NCI-H1930 (cell line): ENCODE results near the gene CBX1.

ENCODE experiments used
- DNase-seq, 2 experiments: peaks; one replicate each; lab custom pipeline; 2025; lab: John Stamatoyannopoulos, UW

CBX1 gene

GRCh38 chr17:48101012-48101720 lies at the start of gene CBX1:
Gene CBX1, minus strand, starts transcription at chr17:48101478. Its CDS starts 24,474 bp downstream, at chr17:48077004.
- peak; percentile 92 to 96 for DNase-seq

- DNase-seq = no peak
Observed at GRCh38 chr17:48150597-48151001, 49.3 kb upstream of the CBX1 start.

DNA sequence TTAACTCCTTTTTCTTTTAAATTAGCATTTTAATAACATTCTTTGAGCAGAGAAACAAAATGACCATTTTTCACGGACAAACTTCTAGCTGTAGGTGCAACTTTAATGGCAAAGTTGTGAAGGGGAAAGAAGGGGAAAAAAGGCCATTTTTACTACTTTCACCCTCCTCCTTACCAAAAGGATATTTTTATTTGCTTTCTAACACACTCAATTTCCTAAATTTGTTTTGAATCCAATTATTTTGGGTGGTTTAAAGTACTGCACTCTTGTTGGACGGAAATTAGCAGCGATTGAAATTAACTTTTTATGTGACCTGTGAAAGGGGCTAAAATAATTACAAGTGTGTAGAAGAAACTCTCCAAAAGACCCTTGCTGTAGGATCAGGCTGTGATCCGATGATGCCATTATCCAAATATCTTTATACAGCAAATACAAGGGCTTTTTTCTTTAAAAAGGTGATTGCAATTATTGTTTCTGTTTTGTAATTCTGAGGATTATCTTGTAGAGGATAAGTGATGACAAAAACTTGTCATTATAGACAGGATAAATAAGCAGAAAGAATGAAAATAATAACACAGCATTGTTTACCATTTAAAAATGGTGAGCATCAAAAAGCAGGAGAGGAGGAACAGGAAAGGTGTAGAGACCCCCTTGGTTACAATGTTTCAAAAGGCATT lies 48.6 kb upstream of the CBX1 start:
- DNase-seq = peak; percentile 47 to 77

DNA sequence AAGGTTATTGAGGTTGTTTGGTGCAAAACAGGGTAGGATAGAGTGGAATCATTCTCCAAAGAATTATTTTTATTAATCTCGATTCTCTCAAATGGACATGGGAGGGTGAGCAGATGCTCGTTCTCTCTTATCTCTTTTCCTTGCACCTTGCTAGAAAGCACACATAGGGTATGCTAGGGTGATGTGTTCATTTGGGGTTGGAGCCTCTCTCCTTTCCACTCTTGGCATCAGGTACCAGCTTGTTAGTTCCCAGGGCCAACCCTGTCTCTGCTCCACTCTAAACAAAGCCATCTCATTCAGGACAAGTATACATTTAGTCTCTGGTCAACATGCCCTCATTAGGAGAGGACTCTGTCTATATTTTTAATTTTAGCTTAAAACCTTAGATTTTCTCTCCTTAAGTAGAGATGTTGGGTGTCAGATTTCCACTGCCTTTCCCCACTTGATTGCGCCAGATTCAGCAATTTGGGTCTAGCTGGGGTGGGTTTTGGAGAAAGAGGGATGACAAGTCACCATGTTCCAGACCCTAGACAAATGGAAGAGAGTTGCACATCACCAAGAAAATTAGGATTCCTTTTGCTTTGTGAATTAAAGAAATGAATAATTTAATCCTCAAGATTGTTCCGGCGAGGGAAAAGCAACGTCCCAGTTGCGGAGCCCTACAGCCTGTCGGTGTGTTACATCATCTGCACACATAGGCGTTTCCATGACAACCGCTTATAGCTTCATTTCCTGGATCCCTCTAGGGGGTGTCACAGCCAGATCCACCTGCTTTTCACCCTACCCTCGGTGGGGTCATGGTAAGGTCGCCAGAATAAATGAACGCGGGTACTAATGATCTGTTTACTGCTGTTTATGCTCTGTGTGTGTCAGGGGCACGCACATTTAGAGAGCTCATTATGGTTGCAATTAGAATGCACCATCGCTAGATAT lies 47.8 kb upstream of the CBX1 start:
- DNase-seq = peak; percentile 94 to 96

DNA sequence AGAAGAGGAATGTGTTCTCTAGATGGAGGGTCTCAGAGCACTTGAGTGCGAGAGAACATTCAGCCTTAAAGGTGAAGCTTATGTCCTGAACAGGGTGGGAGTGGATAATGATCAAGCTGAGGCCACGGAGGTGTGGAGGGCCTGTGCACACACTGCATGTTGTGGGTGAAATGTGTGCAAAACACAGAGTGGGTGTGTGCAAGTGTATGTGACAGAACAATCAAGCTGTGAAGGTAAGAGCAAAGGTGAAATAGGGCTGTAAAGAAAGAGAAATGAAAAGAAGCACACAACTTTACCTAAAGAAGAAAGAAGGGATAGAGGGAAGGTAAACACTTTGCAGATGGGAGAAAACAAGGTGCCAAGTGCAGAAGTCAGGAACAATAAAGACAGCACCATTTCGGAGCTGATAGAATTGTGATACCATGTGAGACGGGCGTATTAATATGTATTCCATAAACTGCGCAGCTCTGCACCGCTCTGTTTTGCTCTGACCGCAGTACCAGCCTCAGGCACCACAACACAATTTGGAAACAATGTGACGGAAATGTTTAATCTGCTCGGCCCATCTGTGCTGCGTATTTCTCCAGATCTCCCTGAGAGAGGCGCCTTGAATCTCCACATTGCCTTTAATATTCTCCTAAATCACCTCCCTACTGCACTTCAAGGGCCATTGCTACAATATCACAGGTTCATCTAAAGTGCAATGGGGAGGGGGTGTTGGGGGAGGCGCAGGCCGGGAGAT lies 46.9 kb upstream of the CBX1 start:
- DNase-seq = no peak

GRCh38 chr17:48144976-48145798 lies 43.9 kb upstream of the CBX1 start:
- DNase-seq = no peak

DNA sequence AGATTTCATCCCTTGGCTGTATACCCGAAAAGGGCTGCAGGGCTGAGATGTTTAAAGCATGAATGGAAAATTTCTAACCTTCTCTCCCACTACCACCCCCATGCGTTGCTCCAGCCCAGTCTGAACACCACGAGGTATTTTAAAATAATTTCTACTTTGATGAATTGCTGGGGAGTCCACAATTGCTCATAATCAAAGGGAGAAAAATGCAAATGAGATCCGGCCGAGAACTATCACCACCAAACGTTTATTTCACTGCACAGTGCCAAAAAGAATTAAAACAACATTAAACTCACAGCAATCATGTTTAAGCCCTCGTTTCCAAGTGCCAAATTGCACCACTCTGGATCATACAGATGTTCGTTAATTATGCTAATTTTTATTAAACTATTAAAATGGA lies 43.0 kb upstream of the CBX1 start:
- DNase-seq = no peak

- DNase-seq = no peak
Observed at GRCh38 chr17:48143629-48144028, 42.4 kb upstream of the CBX1 start.

GRCh38 chr17:48139944-48140343 lies 38.7 kb upstream of the CBX1 start:
- DNase-seq = no peak

GRCh38 chr17:48137656-48138055 lies 36.4 kb upstream of the CBX1 start:
- DNase-seq = no peak

- no peak for DNase-seq
Observed at GRCh38 chr17:48134912-48135480, 33.7 kb upstream of the CBX1 start.

DNA sequence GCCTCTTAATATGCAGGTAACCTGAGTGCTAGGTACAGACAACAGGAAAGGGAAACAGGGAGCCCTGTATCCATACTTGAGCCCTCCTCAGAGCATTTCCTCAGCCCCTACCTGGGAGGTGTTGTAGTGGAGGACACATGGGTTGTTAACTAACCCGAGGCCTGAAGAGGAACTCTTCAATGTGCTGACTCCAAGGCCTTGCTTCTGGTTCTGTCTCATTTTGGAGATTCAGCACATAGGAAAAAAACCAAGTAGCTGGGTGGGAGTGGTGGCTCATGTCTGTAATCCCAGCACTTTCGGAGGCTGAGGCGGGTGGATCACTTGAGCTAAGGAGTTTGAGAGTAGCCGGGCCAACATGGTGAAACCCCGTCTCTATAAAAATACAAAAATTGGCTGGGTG lies 31.1 kb upstream of the CBX1 start:
- no peak for DNase-seq

- peak; percentile 57 to 63 for DNase-seq
Observed at GRCh38 chr17:48131216-48131824, 30.0 kb upstream of the CBX1 start.

DNA sequence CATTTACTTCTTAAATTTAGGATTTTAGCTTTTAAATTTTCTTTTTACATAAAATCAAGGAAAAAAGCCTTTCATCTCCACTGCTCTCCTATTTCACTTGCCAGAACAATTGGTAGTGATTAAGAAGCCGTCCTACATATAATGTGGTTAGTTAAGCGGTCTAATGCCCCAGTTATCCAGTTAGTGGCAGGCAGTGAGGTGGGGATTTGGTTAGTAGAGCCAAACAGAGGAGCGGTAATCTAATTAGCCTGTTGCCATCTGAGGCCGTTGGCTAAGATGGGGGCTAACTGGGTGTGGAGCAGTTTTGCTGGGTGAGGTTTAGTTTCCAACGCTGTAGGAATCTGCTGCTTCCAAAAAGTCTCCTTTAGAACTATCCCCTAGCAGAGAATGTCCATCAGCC lies 28.7 kb upstream of the CBX1 start:
- no peak for DNase-seq

DNA sequence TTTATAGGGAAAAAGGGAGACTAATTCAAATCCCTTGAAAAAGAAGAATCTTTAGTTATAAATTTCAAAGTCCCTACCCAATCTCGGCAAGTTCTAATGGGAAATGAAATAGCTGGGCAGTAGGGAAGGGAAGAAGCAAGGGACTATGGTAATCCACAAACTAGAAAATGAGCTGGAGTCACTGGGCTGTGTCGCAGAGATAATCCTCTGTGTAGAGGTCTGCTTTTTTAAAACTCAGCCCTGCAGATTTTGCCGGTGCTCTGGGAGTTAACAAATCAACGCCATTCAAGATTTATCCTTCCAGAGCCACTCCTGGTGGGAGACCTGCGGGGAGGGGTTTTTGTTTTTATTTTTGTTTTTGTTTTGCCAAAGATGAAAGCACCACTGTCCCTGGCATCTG lies 27.1 kb upstream of the CBX1 start:
- no peak for DNase-seq

- no peak for DNase-seq
Observed at GRCh38 chr17:48127371-48128051, 26.2 kb upstream of the CBX1 start.

DNA sequence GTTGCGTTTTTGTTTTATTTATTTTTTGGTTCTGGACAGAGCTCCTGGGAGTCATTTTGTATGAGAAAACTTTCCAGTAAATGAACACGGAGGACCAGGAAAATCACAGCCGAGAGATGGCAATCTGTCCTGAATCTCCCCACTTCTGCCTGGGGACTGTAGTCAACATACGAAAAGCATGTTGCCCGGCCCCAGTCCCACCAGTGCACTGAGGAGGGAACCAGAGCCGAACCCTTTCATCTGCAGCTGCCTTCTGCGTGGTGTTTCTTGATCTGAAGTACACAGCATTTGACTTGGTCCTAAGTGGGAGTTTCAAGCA lies 25.2 kb upstream of the CBX1 start:
- no peak for DNase-seq

DNA sequence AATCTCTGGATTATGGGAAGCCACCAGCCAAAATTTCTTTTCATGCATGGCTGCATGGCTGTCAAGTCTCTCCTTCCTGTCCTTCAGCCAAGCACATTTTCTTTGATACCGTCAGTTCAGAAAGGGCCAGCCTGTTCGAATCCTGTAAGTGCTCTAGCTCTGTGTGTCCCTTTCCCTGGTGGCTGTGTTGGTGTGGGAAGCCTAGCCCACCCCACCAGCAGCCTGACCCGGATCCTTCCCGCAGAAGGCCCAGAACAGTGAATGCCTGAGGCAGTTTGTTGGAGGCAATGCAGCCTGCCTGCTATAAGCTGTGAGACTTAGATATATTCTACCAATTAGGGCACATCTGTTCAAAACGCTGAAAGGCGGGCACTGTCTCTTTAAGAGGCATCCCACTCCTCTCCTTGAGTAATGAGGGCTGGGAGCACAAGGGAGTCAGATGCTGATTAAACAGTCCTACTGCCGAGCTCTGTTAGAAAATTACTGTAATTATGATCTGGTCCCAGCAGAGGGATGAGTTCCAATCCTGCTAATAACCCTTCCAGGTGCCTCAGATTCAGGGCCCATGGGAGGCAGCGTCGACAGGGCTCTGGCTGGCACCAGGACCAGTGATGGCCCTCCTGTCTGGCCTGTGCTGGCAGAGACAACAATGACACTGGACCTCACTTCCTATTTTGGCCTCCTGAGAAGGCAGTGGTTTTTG lies 24.7 kb upstream of the CBX1 start:
- DNase-seq = no peak

DNA sequence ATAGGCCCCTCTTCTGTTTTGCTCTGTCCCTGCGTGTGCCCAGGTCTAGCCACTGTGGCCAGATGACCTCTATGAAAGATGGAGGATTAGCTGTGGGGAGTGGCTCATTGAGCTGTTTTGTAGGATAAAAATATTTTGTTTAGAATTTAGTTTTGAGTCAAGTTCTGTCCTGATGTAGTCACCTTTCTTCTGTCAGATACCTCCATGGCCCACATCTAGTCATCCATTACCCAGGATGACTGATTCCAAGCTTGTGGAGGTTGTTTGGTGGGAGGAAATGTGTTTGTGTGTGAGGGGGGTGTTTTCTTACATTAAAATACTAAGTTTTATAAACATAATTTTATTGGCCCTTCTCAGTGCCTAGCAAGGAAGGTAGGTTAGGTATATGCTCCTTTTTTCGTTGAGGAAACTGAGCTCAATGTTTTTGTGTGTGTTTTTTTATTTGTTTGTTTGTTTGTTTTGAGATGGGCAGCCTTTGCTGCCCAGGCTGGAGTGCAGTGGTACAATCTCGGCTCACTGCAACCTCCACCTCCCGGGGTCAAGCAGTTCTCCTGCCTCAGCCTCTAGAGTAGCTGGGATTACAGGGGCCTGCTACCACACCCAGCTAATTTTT lies 22.6 kb upstream of the CBX1 start:
- DNase-seq = no peak
